GM19468 (cell line): ENCODE results near the gene EHMT1.

Experiments
- ATAC-seq: cut with Tn5 transposase; IDR thresholded peaks from one replicate; pipeline ENCODE4 v1.9.1; 2021; ENCODE audit warnings: mild to moderate bottlenecking, moderate library complexity, moderate number of reproducible peaks; ENCODE audit not compliant: unreplicated experiment; ENCODE audit errors: extremely low read depth

The EHMT1 gene

GRCh38 chr9:137688725-137689124 is 69.9 kb downstream of the EHMT1 start:
- no peak for ATAC-seq

DNA sequence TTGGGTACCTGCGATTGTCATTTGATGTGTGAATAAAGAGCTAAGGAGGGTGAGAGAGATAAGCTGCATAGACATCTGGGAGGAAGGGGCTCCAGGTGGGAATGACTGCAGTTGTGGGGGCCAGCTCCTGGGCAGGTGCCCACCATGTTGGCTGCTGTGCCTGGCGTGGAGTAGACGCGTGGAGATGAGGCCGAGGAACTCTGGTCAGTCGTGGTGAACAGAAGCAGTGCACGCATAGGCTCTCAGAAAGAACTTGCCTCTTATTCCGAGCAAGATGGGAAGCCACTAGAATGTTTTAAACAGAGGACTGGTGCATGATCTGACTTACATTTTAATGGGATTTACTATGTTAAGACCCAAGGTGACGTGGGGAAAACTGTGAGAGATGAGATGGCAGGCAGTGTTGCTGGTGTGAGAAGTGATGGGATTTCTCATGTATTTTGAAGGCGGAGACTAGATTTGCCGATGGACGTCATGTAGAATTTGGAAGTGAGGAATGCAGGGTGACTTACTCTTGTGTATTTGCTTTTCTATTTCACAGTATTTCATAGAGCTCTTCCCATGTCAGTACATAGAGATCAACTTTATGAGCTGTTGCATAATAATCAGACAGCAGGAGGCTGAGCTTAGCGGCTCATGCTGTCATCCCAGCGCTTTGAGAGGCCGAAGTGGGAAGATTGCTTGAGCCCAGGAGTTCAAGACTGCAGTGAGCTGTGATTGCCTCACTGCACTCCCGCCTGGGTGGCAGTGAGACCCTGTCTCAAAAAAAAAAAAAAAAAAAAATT is 71.1 kb downstream of the EHMT1 start:
- ATAC-seq = no peak

- no peak for ATAC-seq
Measured at GRCh38 chr9:137690930-137691645, 72.3 kb downstream of the EHMT1 start.

- no peak for ATAC-seq
Measured at GRCh38 chr9:137691646-137692351, 73.0 kb downstream of the EHMT1 start.

- ATAC-seq = no peak
Measured at GRCh38 chr9:137694236-137694959, 75.6 kb downstream of the EHMT1 start.

DNA sequence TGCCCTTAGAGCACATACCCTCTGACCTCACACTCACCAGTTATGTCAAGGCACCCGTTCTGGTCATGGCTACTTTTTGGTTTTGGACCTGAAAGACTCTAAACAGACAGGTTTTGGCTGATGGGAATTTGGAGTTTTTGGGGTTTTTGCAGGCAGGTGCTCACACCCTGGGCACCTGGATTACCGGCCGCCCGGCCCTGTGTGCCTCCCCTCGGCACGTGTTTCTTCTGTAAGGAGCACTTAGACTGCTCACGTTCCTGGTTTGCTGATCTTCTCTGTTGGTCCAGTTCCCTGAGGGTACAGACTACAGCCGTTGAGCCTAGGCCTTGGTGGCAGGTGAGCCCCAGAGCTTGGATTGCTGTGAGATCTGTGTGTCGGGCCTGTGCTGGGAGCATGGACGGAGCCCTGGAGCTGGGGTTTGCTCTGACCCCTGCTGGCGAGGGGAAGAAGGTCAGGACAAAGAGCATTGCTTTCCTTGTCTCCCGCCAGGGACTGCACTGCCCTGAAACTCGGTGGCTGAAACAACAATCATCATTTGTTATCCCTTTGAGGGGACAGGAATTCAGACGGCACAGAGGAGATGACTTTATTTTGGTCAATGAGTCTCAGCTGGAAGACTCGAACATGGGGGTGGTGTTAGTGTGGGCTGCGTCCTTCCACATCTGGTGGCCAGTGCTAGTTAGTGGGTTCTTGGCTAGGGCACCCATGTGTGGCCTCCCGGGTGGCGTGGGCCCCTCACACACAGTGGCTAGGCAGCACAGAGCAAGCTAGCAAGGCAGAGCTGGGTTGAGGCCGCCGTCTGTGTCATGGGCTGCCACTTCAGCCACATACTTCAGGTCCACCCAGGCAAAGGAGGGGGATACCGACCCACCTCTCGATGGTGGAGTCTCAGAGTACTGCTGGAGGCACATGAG is 76.4 kb downstream of the EHMT1 start:
- no peak for ATAC-seq

GRCh38 chr9:137696136-137696925 is 77.5 kb downstream of the EHMT1 start:
- no peak for ATAC-seq

- no peak for ATAC-seq
Measured at GRCh38 chr9:137697193-137697592, 78.4 kb downstream of the EHMT1 start.

DNA sequence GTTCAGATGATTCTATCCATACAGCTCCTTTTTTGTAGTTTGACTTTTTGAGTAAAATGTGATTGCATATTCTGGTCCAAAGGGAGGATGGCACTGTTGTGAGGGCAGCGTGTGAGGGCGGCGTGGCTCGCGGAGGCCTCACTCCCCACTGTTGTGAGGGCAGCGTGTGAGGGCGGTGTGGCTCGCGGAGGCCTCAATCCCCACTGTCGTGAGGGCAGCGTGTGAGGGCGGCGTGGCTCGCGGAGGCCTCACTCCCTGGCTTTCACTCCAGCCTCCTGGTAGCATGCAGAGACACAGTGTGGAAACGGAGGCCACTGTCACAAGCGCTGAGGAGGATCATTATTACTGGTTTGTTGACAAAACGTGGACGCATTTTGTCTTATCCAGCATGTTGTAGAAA is 79.0 kb downstream of the EHMT1 start:
- no peak for ATAC-seq

- no peak for ATAC-seq
Measured at GRCh38 chr9:137700911-137701310, 82.1 kb downstream of the EHMT1 start.

GRCh38 chr9:137702615-137703379 is 84.0 kb downstream of the EHMT1 start:
- no peak for ATAC-seq

DNA sequence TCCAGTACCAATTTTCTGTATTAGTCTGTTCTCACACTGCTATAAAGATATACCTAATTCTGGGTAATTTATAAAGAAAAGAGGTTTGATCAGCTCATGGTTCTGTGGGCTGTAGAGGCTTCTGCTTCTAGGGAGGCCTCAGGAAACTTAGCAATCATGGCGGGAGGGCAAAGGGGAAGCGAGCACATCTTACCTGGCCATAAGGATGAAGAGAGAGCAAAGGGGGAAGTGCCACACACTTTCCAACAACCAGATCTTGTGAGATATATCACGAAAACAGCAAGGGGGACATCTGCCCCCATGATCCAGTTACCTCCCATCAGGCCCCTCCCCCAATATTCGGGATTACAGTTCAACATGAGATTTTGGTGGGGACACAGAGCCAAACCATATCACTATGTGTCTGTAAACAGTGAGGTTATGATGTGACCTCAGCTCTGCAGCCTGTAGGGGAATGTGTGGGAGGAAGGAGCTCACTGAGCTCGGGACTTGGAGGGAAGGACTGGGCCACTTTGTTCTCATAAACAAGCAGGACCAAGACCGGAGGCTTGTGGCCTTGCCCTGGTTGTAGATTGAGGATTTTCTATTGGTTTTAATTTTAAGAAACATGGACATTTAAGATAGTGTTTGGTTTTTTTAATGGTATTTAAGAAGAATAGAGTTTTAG is 85.2 kb downstream of the EHMT1 start:
- no peak for ATAC-seq

- ATAC-seq = no peak
Measured at GRCh38 chr9:137705443-137705863, 86.6 kb downstream of the EHMT1 start.

DNA sequence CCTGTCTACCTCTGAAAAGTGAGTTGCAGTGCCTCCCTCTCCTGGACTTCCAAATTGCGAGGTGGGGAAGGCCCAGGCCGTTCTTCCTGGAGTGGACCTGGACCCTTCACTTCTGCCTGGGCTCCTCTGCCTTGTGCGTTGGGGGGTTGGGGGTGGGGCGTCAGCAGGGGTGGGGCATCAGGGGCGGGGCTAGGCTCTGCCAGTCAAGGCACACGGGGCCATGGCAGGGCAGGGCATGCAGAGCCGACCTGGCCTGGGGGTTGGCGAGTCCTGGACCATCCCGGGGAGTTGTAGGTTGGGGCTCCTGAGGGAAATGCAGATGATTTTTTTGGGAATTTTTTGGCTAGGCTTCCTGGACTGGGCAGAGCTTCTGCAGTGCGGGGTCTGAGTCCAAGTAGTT is 87.1 kb downstream of the EHMT1 start:
- no peak for ATAC-seq

GRCh38 chr9:137707361-137707760 is 88.6 kb downstream of the EHMT1 start:
- ATAC-seq = no peak

- no peak for ATAC-seq
Measured at GRCh38 chr9:137708590-137709284, 89.9 kb downstream of the EHMT1 start.
